K562 treated with DMSO at 1 percent for 48 hours (cell line): ENCODE data around the gene HIVEP1. TPM values are rescaled to one million over a fixed set of nuclear protein-coding genes. Genes with fewer than 3 reads are reported as not detected.

ENCODE experiments used
- total RNA-seq: library from RNA; unstranded; fragments of 300-600 nt; gene quantifications from 2 replicates; pipeline ENCODE4 v1.2.3, GENCODE V29; 2022; ENCODE audit warnings: low replicate concordance; ENCODE audit errors: extremely low read depth

The HIVEP1 gene
- total RNA-seq: not detected in 2 replicates

DNA sequence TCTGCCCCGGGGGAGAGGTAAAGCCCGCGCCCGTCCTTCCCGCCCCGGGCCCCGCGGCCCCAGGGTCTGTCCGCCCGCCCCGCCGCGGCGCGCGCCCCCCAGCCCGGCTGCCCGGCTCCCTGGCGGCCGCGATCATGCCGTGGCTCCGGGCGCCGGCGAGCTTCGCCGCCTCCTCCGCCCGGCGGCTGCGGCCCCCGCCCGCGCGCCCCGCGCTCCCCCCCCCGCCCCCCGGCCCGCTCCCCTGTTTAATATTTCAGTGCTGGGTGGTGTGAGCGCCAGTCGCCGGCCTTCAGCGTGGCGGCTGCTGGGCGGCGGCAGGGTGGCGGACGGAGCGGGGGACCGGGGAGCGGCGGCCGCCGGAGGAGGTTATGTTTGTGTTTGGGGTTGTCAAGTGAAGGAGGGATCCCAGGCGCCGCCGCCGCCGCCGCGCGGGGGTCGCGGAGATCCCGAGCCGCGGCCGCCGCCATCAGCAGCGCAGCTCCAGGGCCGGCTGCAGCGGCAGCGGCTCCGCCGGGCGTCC, at the start of gene HIVEP1:
HIVEP1 (plus strand) TSS at position 275 of the 520 bp plus-strand sequence. CDS start 3,317 bp downstream, outside the sequence.

Other genes starting within 250 kb of the HIVEP1 start
- not detected in 2 replicates for gene ADTRP, start 233.5 kb upstream of the HIVEP1 start, total RNA-seq